HepG2 (cell line): ENCODE measurements around the gene BCL2L11.

Experiments used
- CREB1 ChIP-seq, 2 experiments: fragments of 450-650 bp in 1 of 2; IDR thresholded peaks; 2 replicates each; pipeline ENCODE4 v1.6.1; 2016 to 2017; ENCODE audit warnings: control low read depth in 1 of 2, mild to moderate bottlenecking in 1 of 2, missing compliant biosample characterization in 1 of 2, missing genetic modification characterization in 1 of 2
- FOSL2 ChIP-seq: sonication (generic); formaldehyde crosslinking; IDR thresholded peaks from 2 replicates; pipeline ENCODE4 v1.4.0; 2020; ENCODE audit warnings: missing genetic modification reagents
- FOXK1 ChIP-seq: sonication (generic); formaldehyde crosslinking; IDR thresholded peaks from 2 replicates; pipeline ENCODE4 v1.4.0; 2020; ENCODE audit warnings: low read depth, missing genetic modification reagents, borderline replicate concordance
- RFXAP ChIP-seq: sonication (generic); formaldehyde crosslinking; IDR thresholded peaks from 2 replicates; pipeline ENCODE4 v1.4.0; 2020; ENCODE audit warnings: missing genetic modification reagents, borderline replicate concordance
- TP53 ChIP-seq: sonication (generic); formaldehyde crosslinking; conservative IDR thresholded peaks from 2 replicates; pipeline ENCODE4 v1.4.0; 2020; ENCODE audit warnings: missing genetic modification reagents
- U2AF1 ChIP-seq: fragments of 200-400 bp; formaldehyde crosslinking; optimal IDR thresholded peaks from 2 replicates; pipeline ENCODE3; 2017; ENCODE audit warnings: mild to moderate bottlenecking, low read depth, low read length
- ZBTB26 ChIP-seq: IDR thresholded peaks from 2 replicates; pipeline ENCODE4 v1.6.1; 2016; ENCODE audit warnings: missing compliant biosample characterization, missing genetic modification reagents, borderline replicate concordance
- ZBTB8A ChIP-seq: sonication (generic); formaldehyde crosslinking; IDR thresholded peaks from 2 replicates; pipeline ENCODE4 v1.4.0; 2020; ENCODE audit warnings: mild to moderate bottlenecking, low read depth, missing genetic modification reagents, borderline replicate concordance
- ZHX1 ChIP-seq: sonication (generic); formaldehyde crosslinking; IDR thresholded peaks from 2 replicates; pipeline ENCODE4 v1.8.1; 2022; ENCODE audit warnings: low read depth, mild to moderate bottlenecking, missing genetic modification reagents
- ZUFSP ChIP-seq: sonication (generic); formaldehyde crosslinking; IDR thresholded peaks from 2 replicates; pipeline ENCODE4 v1.9.0; 2021; ENCODE audit warnings: missing genetic modification reagents, mild to moderate bottlenecking, borderline replicate concordance

- TF ChIP-seq RFXAP (CRISPR knock-in tag) (no peak), TP53 (CRISPR knock-in tag) (no peak), FOSL2 (no peak), ZBTB26 (CRISPR knock-in tag) (no peak), CREB1 (IDR thresholded peaks at IDR 0.05) (no peak), CREB1 (CRISPR knock-in tag; IDR thresholded peaks at IDR 0.05) (no peak), FOXK1 (no peak), ZBTB8A (no peak), ZUFSP (CRISPR knock-in tag) (no peak), ZHX1 (CRISPR knock-in tag) (no peak), U2AF1 (no peak)
These were observed 61.4 kb downstream of the BCL2L11 start for GRCh38 chr2:111182121-111182520.
